ENCODE data around the gene FADD. TPM values are rescaled to one million over a fixed set of nuclear protein-coding genes. Genes with fewer than 3 reads are reported as not detected.

FADD gene, protein sequence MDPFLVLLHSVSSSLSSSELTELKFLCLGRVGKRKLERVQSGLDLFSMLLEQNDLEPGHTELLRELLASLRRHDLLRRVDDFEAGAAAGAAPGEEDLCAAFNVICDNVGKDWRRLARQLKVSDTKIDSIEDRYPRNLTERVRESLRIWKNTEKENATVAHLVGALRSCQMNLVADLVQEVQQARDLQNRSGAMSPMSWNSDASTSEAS
- 10 to 100 TPM; 23.9 to 34.5 (median 25.1) TPM for total RNA-seq

DNA sequence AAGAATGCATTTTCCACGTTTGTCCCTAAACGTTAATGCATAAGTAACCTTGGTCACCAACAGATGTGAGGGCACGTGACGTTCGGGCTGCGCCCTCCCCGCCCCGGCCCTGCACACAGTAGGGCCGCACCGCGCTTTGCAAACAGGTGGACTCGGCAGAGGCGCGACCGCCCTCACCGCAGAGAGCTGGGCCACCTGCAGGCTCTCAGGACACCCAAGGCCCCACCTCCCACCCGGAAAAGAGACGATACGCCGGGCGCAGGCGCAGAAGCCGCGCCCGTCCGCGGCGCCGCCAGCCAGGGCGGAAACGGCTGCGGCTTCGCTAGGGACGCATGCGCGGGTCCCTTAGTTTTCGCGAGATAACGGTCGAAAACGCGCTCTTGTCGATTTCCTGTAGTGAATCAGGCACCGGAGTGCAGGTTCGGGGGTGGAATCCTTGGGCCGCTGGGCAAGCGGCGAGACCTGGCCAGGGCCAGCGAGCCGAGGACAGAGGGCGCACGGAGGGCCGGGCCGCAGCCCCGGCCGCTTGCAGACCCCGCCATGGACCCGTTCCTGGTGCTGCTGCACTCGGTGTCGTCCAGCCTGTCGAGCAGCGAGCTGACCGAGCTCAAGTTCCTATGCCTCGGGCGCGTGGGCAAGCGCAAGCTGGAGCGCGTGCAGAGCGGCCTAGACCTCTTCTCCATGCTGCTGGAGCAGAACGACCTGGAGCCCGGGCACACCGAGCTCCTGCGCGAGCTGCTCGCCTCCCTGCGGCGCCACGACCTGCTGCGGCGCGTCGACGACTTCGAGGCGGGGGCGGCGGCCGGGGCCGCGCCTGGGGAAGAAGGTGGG, at the start of gene FADD:
FADD (plus strand) TSS at position 377 of the 831 bp plus-strand sequence; CDS start at position 541, 164 bp downstream.
- WGBS, 2 donors = 0% methylated on average over 34 to 38 of the region's 91 CpGs

DNA sequence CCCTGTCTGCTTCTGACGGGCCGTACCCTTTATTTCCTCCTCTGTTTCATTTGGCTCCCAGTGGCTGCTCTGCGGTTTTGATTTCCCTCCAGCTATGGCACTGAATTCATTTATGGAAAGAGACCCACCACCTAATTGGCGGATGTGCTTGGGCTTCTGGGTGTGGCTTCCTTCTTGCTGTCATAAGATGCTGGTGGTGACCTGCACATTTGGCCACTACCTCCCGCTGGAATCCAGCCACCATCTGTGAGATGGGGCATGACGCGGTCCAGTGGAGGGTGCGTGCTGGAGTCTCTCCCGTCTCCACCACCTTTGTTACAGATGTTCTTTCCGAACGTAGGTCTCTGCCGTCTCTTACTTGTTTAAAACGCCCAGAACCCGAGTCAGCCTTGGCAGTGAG, 47.7 kb upstream of the FADD start:
- no peak overlapping the region for H3K27ac ChIP-seq
- H3K4me1 ChIP-seq = no peaks in the 10 kb centered on the region
- no peaks in the 10 kb centered on the region for H3K36me3 ChIP-seq
- 81 to 87% methylated on average over 14 of the region's 14 CpGs for WGBS, 2 donors
- TF ChIP-seq POLR2A (IDR thresholded peaks at IDR 0.05) (no peak), EP300 (IDR thresholded peaks at IDR 0.05) (no peak)
- DNase-seq (ENCODE audit: low spot score in 2 of 2) = no peak
- no peaks in the 10 kb centered on the region for H3K27me3 ChIP-seq
- no peak overlapping the region for H3K4me3 ChIP-seq
- H3K9me3 ChIP-seq = peaks cover 0 to 5% (median 0%) of the 10 kb centered on the region in 4 donors

More for the DNA sequence above, at the start of gene FADD:
- DNase-seq (ENCODE audit: low spot score in 2 of 2) = peak; percentile 75 to 77
- TF ChIP-seq EP300 (IDR thresholded peaks at IDR 0.05) (peak in 1 of 2 donors; percentile 79), POLR2A (IDR thresholded peaks at IDR 0.05) (peak; percentile 15 to 60)
- TF ChIP-seq, protein P1, sequence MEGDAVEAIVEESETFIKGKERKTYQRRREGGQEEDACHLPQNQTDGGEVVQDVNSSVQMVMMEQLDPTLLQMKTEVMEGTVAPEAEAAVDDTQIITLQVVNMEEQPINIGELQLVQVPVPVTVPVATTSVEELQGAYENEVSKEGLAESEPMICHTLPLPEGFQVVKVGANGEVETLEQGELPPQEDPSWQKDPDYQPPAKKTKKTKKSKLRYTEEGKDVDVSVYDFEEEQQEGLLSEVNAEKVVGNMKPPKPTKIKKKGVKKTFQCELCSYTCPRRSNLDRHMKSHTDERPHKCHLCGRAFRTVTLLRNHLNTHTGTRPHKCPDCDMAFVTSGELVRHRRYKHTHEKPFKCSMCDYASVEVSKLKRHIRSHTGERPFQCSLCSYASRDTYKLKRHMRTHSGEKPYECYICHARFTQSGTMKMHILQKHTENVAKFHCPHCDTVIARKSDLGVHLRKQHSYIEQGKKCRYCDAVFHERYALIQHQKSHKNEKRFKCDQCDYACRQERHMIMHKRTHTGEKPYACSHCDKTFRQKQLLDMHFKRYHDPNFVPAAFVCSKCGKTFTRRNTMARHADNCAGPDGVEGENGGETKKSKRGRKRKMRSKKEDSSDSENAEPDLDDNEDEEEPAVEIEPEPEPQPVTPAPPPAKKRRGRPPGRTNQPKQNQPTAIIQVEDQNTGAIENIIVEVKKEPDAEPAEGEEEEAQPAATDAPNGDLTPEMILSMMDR (IDR thresholded peaks at IDR 0.05) = peak in 1 of 5 experiments; percentile 36
- peaks cover 0 to 32% (median 19%) of the 10 kb centered on the region in 4 donors for H3K4me1 ChIP-seq
- H3K36me3 ChIP-seq = peaks cover 0 to 24% (median 7%) of the 10 kb centered on the region in 3 donors
- no peaks in the 10 kb centered on the region for H3K27me3 ChIP-seq
- peak within 1 kb of the TSS; percentile 40 to 92 (median 88) for H3K27ac ChIP-seq
- peak within 1 kb of the TSS; percentile 69 to 98 (median 92) for H3K4me3 ChIP-seq
- no peaks in the 10 kb centered on the region for H3K9me3 ChIP-seq

DNA sequence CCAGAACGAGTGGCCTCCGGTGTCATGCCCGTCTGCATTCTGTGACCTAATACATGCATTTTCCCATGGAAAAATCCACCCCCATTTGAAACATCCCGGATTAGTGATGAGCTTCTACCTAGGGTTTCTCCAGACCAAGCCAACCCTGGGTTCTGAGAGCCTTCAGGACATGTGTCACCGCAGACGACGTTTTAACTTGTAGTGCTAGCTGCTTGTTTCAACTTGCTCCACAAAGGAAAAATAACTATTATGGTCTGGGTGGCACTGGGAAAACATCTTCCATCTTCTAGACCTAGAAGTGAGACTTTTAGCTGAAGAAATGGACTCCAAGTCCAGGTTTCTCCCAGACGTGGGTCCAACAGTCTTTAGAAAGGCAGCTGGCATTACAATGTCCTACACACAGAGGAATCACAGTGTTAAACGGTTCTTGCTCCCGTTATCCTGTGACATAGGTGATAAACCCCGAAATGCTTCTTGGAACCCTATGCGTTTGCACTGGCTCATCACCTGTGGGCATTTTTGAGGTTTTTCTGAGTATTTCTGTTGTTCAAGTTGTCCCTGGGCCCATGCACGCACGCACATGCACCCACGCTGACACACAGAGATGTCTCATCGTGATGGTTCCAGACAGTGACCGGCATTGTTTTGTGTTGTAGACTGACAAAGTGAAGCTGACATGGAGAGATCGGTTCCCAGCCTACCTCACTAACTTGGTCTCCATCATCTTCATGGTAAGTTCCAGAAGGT, 46.6 kb upstream of the FADD start:
- Histone ChIP-seq H3K36me3 (no peaks in the 10 kb centered on the region), H3K4me3 (no peak overlapping the region), H3K27ac (no peak overlapping the region), H3K27me3 (no peaks in the 10 kb centered on the region), H3K4me1 (no peaks in the 10 kb centered on the region), H3K9me3 (peaks cover 0 to 5% (median 0%) of the 10 kb centered on the region in 4 donors)
- TF ChIP-seq POLR2A (IDR thresholded peaks at IDR 0.05) (no peak), EP300 (IDR thresholded peaks at IDR 0.05) (no peak)
- TF ChIP-seq, protein P1 (IDR thresholded peaks at IDR 0.05) = no peak
- WGBS, 2 donors = 82 to 86% methylated on average over 18 of the region's 18 CpGs
- DNase-seq (ENCODE audit: low spot score in 2 of 2) = no peak

DNA sequence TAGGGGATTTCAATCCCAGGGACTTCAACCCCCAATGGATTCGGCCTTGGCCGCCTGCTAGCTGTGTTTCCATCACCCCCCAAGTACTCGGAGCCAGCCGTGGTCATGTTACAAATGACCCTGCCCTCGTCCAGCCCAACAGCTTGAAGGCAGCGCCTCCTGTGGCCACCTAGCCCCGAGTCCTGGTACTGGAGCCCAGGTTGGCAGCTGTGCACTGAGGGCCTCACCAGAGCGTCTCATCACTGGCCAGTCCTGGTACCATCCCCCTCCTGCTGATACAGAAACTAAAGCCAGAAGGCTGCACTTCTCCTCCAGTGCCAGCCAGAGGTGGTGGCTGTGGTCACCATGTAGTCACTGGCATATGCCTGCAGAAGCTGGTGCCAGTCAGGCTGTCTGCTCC, 44.9 kb upstream of the FADD start:
- H3K27me3 ChIP-seq = no peaks in the 10 kb centered on the region
- peaks cover 0 to 2% (median 0%) of the 10 kb centered on the region in 4 donors for H3K9me3 ChIP-seq
- no peaks in the 10 kb centered on the region for H3K4me1 ChIP-seq
- no peaks in the 10 kb centered on the region for H3K36me3 ChIP-seq
- no peak for DNase-seq (ENCODE audit: low spot score in 2 of 2)
- no peak overlapping the region for H3K27ac ChIP-seq
- H3K4me3 ChIP-seq = no peak overlapping the region
- WGBS, 2 donors = 31 to 48% methylated on average over 4 to 8 of the region's 8 CpGs
- TF ChIP-seq, protein P1 (IDR thresholded peaks at IDR 0.05) = no peak
- TF ChIP-seq POLR2A (IDR thresholded peaks at IDR 0.05) (no peak), EP300 (IDR thresholded peaks at IDR 0.05) (no peak)

DNA sequence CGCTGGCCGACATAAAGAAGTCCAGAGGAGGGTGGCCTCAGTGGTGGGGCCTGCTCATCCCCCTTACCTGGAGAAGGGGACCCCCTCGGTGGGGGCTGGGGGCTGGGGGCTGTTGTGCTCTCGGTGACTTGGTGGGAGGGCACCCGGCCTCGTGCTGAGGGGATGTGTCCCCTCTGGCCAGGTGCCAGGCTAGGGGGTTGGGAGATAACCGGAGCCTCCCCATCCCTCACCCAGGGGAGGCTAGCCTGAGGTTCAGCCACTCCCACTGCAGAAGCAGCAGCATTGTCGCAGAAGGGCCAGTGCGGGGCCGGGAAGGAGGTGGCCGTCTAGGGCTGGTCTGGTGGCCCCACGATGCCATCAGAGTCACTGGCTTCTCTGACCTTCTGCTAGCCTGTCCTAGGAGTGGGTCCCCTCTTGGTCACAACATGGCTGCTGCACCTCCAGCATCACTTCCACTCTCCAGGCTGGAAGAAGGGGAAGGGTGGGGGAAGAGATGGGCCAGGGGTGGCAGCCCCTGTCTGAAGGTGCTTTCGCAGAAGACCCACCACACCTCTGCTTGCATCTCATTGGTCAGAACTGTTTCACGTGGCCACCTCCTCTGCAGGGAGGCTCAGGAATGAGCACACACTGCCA, 44.2 kb upstream of the FADD start:
- TF ChIP-seq POLR2A (IDR thresholded peaks at IDR 0.05) = no peak
- no peak for TF ChIP-seq EP300 (IDR thresholded peaks at IDR 0.05)
- TF ChIP-seq, protein P1 (IDR thresholded peaks at IDR 0.05) = no peak
- Histone ChIP-seq H3K27me3 (no peaks in the 10 kb centered on the region), H3K4me1 (no peaks in the 10 kb centered on the region), H3K4me3 (no peak overlapping the region), H3K36me3 (no peaks in the 10 kb centered on the region), H3K9me3 (no peaks in the 10 kb centered on the region), H3K27ac (no peak overlapping the region)
- 90 to 96% methylated on average over 9 to 14 of the region's 14 CpGs for WGBS, 2 donors
- no peak for DNase-seq (ENCODE audit: low spot score in 2 of 2)

All from tibial nerve (tissue), 4 donors.